Osteocyte (in vitro differentiated cells): Measurements from ENCODE around the gene NKAIN4. TPM values are rescaled to one million over a fixed set of nuclear protein-coding genes. Genes with fewer than 3 reads are reported as not detected.

Experiments used
- DNase-seq: peaks from one replicate; pipeline ENCODE4 v3.0.0; 2021; ENCODE audit warnings: mixed read lengths; ENCODE audit not compliant: unreplicated experiment; ENCODE audit errors: extremely low spot score
- H3K27ac Mint-ChIP-seq: one replicate; pipeline ENCODE4 v1.8.0; 2021; ENCODE audit warnings: mild to moderate bottlenecking, mixed read lengths; ENCODE audit not compliant: unreplicated experiment
- H3K27me3 Mint-ChIP-seq: one replicate; pipeline ENCODE4 v1.8.0; 2021; ENCODE audit warnings: mixed read lengths; ENCODE audit not compliant: unreplicated experiment
- H3K36me3 Mint-ChIP-seq: one replicate; pipeline ENCODE4 v1.8.0; 2021; ENCODE audit warnings: mixed read lengths; ENCODE audit not compliant: unreplicated experiment
- H3K4me1 Mint-ChIP-seq: one replicate; pipeline ENCODE4 v1.8.0; 2021; ENCODE audit warnings: mixed read lengths; ENCODE audit not compliant: unreplicated experiment
- H3K4me3 Mint-ChIP-seq: one replicate; pipeline ENCODE4 v1.8.0; 2021; ENCODE audit warnings: mild to moderate bottlenecking, moderate library complexity, mixed read lengths; ENCODE audit not compliant: unreplicated experiment
- H3K9me3 Mint-ChIP-seq: one replicate; pipeline ENCODE4 v1.8.0; 2021; ENCODE audit warnings: mixed read lengths; ENCODE audit not compliant: unreplicated experiment
- total RNA-seq: library from RNA; stranded (reverse); gene quantifications from 2 replicates; pipeline ENCODE4 v1.2.1, GENCODE V29; 2021
- TF ChIP-seq, protein P1 (sequence below): fragments of 200-600 bp; sonication (generic); IDR thresholded peaks from 2 replicates; pipeline ENCODE4 v1.5.0; 2021; ENCODE audit warnings: antibody characterized with exemption, mild to moderate bottlenecking, moderate library complexity

The NKAIN4 gene
- total RNA-seq, 1 donor from 2014 or later = 0.62 TPM

DNA sequence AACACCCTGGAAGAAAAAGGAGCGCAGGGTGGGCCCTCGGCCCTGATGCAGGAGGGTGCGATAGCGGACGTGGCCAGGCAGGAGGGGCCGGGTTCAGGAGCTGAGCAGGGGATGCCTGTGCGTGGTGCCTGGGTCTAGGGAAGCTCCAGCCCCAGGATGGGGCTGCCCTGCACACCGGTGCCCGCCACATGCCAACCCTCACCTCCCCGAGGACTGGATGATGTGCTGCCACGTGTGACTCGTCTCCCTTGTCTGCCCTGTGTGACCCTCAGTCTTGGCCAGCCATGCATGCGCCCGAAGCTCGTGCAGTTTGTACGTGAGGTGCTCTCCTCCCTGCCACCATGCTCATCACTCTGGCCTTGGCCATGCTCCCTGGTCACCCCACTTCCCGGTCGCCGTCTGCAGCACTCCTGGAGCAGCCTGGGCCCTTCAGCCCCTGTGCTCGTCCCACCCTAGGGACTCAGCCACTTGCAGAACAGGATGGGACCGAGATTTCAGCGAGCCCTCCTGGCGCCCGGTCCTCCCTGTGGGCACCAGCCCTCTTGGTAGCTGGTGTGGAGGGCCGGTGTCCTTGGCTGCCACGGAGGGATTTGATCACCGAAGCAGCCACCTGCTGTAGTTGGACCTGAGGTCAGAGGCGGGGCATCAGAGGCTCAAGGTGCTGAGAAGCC is 34.5 kb upstream of the NKAIN4 start:
- no peaks in the 10 kb centered on the region for H3K4me1 Mint-ChIP-seq
- TF ChIP-seq, protein P1, sequence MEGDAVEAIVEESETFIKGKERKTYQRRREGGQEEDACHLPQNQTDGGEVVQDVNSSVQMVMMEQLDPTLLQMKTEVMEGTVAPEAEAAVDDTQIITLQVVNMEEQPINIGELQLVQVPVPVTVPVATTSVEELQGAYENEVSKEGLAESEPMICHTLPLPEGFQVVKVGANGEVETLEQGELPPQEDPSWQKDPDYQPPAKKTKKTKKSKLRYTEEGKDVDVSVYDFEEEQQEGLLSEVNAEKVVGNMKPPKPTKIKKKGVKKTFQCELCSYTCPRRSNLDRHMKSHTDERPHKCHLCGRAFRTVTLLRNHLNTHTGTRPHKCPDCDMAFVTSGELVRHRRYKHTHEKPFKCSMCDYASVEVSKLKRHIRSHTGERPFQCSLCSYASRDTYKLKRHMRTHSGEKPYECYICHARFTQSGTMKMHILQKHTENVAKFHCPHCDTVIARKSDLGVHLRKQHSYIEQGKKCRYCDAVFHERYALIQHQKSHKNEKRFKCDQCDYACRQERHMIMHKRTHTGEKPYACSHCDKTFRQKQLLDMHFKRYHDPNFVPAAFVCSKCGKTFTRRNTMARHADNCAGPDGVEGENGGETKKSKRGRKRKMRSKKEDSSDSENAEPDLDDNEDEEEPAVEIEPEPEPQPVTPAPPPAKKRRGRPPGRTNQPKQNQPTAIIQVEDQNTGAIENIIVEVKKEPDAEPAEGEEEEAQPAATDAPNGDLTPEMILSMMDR = no peak
- no peaks in the 10 kb centered on the region for H3K27me3 Mint-ChIP-seq
- peaks cover 11% of the 10 kb centered on the region for H3K36me3 Mint-ChIP-seq
- H3K4me3 Mint-ChIP-seq = no peak overlapping the region
- no peaks in the 10 kb centered on the region for H3K9me3 Mint-ChIP-seq
- no peak overlapping the region for H3K27ac Mint-ChIP-seq
- no peak for DNase-seq

DNA sequence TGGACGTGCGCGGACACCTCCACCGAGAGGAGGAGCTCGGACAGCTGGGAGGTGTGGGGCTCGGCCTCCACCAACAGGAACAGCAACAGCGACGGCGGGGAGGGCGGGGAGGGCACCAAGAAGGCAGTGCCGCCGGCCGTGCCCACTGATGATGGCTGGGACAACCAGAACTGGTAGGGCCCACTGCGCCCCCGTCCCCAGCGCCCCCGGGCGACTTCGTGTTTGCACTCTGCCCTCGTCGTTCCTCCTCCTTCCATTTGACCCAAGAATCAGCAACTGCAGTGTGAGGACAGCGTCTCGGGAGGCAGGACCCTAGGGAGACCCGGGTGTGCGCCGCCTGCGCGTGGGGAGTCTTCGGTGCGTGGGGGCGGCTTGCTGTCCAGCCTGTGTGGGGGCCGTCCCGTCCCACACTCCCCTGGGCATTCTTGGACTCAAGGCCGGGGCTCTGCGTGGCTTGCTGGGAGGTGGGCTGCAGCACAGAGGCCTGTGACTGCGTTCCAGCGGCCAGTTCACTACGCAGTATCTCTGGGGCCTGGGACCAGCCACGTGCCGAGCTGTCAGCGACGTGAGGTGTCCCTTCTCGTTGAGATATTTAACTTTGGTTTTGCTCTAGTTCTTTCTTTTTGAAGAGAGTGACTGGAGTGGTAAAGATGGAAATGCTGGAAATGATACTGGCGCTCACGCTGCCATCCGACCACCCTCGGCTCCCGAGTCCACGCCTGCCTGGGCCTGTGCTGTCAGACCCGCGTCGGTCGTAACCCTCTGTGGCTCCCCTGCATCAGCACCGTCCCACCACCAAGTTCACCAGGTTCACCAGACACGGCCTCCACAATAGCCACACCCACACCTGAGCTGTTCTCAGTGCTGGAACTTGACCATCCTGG is 33.7 kb upstream of the NKAIN4 start:
- H3K9me3 Mint-ChIP-seq = no peaks in the 10 kb centered on the region

DNA sequence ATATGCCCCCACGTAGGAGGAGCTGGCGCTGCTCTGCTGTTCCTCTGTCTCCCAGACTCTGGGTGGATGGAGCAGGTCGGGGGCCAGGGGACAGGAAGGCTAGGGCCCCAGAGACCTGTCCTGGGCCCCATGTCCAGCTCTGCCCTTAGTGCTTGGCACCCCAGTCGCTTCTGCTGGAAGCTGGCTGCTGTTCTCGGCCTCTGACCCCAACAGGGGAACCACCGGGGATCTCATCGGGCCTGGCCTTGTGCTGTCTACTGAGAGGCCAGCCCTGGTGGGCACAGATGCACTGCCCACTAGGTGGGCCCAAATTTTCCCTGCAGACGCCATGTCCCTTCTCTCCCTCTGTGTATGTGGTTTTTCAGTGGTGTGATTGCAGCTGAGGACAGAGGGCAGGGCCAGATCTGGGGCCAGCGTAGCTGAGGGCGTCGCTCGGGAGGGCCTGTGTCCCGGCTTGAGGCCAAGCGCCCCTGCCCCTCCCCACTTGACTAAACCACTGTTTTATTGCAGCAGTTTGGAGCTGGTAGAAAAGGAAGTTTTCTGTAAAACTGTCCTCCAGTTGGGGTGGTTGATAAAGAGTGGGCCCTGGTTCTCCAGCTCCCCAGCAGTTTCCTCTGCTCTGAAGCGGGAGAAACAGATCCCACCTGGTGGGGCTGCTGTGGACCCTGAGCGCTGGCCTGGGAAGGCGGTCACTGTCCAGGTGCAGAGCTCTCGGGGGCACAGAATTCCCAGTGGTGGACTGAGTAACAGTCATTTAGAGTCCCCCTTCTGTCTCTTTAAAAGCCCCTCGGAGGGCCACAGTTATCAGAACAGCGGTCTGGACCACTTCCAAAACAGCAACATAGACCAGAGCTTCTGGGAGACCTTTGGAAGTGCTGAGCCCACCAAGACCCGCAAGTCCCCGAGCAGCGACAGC is 32.8 kb upstream of the NKAIN4 start:
- H3K36me3 Mint-ChIP-seq = peaks cover 14% of the 10 kb centered on the region
- H3K9me3 Mint-ChIP-seq = no peaks in the 10 kb centered on the region
- TF ChIP-seq, protein P1 = no peak
- no peaks in the 10 kb centered on the region for H3K4me1 Mint-ChIP-seq
- no peaks in the 10 kb centered on the region for H3K27me3 Mint-ChIP-seq
- H3K4me3 Mint-ChIP-seq = no peak overlapping the region
- DNase-seq = no peak
- H3K27ac Mint-ChIP-seq = no peak overlapping the region

More for the DNA sequence above, 33.7 kb upstream of the NKAIN4 start:
- Mint-ChIP-seq H3K4me3 (no peak overlapping the region), H3K27ac (no peak overlapping the region), H3K36me3 (peaks cover 13% of the 10 kb centered on the region), H3K27me3 (no peaks in the 10 kb centered on the region), H3K4me1 (no peaks in the 10 kb centered on the region)
- TF ChIP-seq, protein P1 = no peak
- no peak for DNase-seq

DNA sequence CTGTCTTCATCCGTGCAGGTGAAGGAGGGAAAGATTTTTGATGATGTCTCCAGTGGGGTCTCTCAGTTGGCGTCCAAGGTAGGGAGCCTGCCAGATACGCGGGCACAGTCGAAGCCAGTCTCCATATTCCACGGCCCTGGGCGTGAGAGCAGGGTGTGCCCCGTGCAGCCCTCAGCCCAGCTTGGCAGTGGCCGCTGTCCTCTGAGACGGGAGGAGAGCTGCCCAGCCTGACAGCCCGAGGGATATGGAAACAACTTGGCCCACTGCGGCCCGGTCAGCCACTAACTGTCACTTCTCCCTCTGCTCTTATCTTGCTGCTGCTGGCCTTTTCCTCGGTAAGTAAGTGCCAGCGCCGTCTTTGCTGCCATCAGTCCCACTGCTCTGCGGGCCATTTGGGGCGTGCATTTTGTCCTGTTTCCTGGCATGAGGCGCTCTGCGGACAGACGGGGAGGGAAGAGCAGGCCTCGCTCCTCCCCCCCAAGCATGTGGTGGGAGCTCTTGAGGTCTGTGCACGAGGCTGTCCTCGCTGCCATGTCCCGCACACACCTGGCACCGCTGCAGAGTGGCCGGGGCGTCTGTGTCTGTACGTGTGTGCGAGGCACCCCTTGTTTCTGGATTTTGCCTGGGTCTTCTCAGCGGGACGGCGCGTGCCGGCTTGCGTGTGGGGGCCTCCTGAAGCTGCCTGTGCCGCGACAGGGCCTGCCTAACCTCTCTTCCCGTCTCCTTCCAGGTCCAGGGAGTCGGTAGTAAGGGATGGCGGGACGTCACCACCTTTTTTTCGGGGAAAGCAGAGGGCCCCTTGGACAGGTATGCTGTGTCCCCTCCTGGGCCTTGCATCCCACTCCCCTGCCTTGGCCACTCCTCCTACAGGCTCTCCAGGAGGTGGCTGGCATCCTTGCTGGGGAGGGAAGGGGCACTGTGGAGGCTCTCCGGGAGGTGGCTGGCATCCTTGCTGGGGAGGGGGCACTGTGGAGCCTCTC is 31.7 kb upstream of the NKAIN4 start:
- H3K36me3 Mint-ChIP-seq = peaks cover 17% of the 10 kb centered on the region
- TF ChIP-seq, protein P1 = no peak
- H3K4me1 Mint-ChIP-seq = no peaks in the 10 kb centered on the region
- no peak overlapping the region for H3K27ac Mint-ChIP-seq
- no peaks in the 10 kb centered on the region for H3K27me3 Mint-ChIP-seq
- H3K4me3 Mint-ChIP-seq = no peak overlapping the region
- no peak for DNase-seq
- H3K9me3 Mint-ChIP-seq = no peaks in the 10 kb centered on the region
